Kidney epithelial cell (primary cell): ENCODE results near the gene CTBP1. TPM values are rescaled to one million over a fixed set of nuclear protein-coding genes. Genes with fewer than 3 reads are reported as not detected.

Experiments used
- DNase-seq: peaks from one replicate; pipeline ENCODE4 v3.0.0-alpha.2; 2010; ENCODE audit warnings: low read depth
- H3K27me3 ChIP-seq: 2 replicates; pipeline ENCODE4 v1.6.0; 2011; ENCODE audit warnings: low read length; ENCODE audit not compliant: control insufficient read depth, insufficient read depth
- H3K36me3 ChIP-seq: 2 replicates; pipeline ENCODE4 v1.5.1; 2011; ENCODE audit warnings: low read length; ENCODE audit not compliant: control insufficient read depth, insufficient read depth
- H3K4me3 ChIP-seq: 2 replicates; pipeline ENCODE4 v1.5.1; 2011; ENCODE audit warnings: low read depth, mild to moderate bottlenecking, control low read depth, low read length
- total RNA-seq: library from RNA; depleted of rRNA; stranded (reverse); fragments of >200 nt; gene quantifications from 2 replicates; pipeline ENCODE4 v1.2.3, GENCODE V29; 2015
- TF ChIP-seq, protein P1 (sequence below): IDR thresholded peaks from 2 replicates; pipeline ENCODE4 v1.5.1; 2011; ENCODE audit warnings: mild to moderate bottlenecking, moderate library complexity, low read length, control low read depth, inconsistent platforms; ENCODE audit not compliant: insufficient read depth, poor library complexity, severe bottlenecking

Gene CTBP1
- total RNA-seq, 1 donor from 2014 or later = 170 TPM

DNA sequence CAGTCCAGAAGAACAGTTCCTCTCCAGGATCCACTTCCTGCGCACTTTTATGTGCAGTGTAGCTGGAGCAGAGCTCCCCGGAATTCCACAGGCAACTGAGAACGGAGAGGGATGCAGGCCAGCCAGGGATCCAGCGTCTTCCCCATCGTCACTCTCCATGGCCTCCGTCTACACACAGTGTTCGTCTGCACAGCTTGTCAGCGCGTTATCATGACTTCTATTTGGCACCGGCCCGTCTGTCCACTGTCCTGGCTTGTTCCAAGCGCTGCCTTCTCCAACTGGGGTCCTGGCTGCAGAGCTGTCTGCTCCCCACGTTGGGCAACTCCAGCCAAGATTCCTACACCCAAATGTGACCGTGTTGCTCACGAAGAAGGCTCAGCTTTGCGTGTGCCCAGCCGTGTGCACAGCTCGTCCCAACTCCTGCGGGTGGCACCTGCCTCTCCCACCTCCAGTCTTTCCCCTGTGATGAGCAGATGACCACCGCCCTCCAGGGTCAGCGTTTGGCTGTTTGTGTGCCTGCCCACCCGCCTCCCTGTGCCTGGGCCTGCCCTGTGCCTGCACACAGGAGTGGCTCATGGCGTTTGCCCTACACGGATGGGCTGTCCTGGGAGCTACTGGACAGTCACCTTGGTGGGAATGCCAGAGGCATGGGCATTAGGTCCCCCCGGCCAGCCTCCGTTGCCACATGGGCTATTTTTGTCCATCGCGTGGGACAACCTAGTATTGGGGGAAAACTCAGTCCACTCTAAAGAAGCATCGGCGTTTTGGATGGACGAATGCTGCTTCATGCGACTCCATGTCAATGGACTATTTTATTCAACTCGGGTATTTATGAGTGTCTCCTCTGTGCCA, 2.2 kb upstream of the CTBP1 start:
- H3K36me3 ChIP-seq = peaks cover 1% of the 10 kb centered on the region
- no peak for DNase-seq
- TF ChIP-seq, protein P1, sequence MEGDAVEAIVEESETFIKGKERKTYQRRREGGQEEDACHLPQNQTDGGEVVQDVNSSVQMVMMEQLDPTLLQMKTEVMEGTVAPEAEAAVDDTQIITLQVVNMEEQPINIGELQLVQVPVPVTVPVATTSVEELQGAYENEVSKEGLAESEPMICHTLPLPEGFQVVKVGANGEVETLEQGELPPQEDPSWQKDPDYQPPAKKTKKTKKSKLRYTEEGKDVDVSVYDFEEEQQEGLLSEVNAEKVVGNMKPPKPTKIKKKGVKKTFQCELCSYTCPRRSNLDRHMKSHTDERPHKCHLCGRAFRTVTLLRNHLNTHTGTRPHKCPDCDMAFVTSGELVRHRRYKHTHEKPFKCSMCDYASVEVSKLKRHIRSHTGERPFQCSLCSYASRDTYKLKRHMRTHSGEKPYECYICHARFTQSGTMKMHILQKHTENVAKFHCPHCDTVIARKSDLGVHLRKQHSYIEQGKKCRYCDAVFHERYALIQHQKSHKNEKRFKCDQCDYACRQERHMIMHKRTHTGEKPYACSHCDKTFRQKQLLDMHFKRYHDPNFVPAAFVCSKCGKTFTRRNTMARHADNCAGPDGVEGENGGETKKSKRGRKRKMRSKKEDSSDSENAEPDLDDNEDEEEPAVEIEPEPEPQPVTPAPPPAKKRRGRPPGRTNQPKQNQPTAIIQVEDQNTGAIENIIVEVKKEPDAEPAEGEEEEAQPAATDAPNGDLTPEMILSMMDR = no peak

DNA sequence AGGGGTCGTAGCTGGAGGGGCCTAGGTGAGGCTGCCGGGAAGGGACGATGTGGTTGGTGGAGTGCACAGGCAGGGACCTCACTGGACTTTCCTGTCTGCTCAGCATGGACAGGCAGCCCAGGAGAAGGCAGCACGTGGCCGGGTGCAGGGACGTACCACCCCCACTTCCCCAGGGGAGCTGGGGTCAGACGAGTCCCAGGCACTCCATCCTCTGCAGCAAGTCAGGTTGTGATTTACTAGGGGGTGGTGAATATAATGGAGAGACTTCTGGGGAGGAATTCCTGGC, 1.5 kb upstream of the CTBP1 start:
- Histone ChIP-seq H3K36me3 (peaks cover 1% of the 10 kb centered on the region), H3K27me3 (no peaks in the 10 kb centered on the region), H3K4me3 (no peak overlapping the region)
- no peak for DNase-seq
- TF ChIP-seq, protein P1 = no peak

More for the DNA sequence above, 2.2 kb upstream of the CTBP1 start:
- Histone ChIP-seq H3K4me3 (no peak overlapping the region), H3K27me3 (no peaks in the 10 kb centered on the region)

DNA sequence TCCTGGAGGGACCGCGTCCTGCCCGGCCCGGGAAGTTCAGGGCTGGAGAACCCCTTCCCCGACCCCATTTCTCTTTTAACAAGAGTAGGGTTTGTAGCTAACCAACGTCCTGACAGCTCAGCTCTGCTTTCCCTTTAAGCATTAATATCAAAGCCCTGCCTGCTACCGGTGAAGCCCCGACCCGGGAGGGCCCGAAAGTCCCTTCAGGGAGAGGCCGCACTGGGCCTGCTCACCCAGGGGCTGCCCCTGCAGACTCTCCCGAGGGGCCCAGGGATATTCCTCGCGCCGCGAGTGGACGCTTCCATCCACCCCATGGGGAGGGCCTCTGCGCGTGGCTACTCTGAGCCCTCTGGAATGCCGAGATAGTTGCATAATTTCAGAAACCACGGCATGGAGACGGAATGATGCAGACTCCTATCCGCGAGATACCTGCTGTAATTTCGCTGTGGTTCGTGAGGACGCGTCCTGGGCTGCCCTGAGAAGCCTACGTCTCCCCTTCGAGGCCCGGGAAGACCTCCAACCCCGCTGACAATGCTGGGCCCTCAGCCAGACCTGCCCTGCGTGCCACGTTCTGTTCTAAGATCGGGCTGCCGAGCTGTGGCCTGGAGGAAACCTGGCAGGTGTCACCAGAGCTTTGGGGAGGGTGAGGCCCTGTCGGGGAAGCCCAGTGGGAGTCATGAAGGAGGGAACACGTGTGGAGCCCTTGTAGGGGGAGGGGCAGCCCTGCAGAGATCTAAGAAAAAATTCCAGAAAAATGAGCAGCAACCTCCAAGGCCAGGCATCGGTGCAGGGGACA, 999 bp upstream of the CTBP1 start:
- Histone ChIP-seq H3K4me3 (peak overlapping the region; percentile 51), H3K27me3 (no peaks in the 10 kb centered on the region), H3K36me3 (peaks cover 1% of the 10 kb centered on the region)
- DNase-seq = no peak
- TF ChIP-seq, protein P1 = no peak

DNA sequence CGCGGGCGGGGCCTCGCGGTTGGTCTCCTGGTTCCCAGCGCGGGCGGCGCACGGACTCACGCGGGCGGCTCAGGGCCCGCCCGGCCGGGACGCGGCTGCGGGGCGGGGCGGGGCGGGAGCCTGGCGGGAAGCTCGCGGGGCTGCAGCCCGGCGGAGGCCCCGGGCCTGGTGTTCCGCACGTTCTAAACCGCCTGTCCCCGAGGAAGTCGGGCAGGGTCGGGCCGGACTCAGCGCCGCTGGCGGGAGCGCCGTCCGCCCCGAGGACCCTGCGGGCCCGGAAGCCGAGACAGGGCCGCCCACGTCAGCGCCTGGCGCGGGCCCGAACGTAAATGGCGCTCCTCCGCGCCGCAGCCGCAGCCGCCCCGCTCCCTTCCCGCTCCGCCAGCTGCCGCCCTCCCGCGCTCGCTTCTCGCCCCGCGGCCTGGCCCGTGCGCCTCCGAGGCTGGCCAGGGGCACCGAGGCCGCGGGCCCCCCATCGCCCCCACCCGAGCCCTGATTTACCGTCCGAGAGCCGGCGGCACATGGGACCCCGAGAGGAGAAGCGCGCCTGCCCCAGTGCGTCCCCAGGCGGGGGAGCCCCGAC, 309 bp upstream of the CTBP1 start:
- Histone ChIP-seq H3K36me3 (peaks cover 1% of the 10 kb centered on the region), H3K27me3 (no peaks in the 10 kb centered on the region), H3K4me3 (peak overlapping the region; percentile 51)
- no peak for DNase-seq
- TF ChIP-seq, protein P1 = no peak

DNA sequence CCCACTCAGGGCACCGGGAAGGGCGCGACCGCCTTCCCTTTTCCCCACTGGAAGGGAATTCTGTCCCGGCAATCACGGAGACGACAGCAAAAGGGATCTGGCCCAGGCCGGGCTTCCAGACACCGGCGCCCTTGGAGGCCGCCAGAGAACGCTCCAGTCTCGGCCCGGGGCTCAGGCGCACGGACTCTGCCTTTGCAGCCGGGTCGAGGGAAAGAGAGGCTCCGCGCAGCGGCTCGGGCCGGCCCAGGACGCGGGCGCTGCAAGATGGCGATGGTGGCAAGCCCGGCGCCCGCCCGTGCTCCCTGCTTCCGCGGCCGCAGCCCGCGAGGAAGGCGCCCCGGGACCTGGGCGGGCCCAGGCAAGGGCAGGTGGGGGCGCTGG, 1.1 kb downstream of the CTBP1 start:
- DNase-seq = no peak
- no peaks in the 10 kb centered on the region for H3K27me3 ChIP-seq
- TF ChIP-seq, protein P1 = no peak
- peaks cover 1% of the 10 kb centered on the region for H3K36me3 ChIP-seq
- H3K4me3 ChIP-seq = peak overlapping the region; percentile 81
